Islet of Langerhans (tissue), 1 donor: ENCODE results near the gene IFI30.

ENCODE experiments used
- FAIRE-seq: peaks from one replicate; lab custom pipeline; 2011; peaks lifted over from hg19 to GRCh38; lab: Jason Lieb, UNC

IFI30 gene

GRCh38 chr19:18225702-18226468 is 52.3 kb downstream of the IFI30 start, which contains the start of gene PDE4C:
PDE4C (minus strand) TSS chr19:18226438; CDS start chr19:18226415, 23 bp downstream.
- FAIRE-seq, result no peak

GRCh38 chr19:18226956-18227780 is 53.6 kb downstream of the IFI30 start:
- no peak for FAIRE-seq
